Measurements from ENCODE around the gene TMC2.

DNA sequence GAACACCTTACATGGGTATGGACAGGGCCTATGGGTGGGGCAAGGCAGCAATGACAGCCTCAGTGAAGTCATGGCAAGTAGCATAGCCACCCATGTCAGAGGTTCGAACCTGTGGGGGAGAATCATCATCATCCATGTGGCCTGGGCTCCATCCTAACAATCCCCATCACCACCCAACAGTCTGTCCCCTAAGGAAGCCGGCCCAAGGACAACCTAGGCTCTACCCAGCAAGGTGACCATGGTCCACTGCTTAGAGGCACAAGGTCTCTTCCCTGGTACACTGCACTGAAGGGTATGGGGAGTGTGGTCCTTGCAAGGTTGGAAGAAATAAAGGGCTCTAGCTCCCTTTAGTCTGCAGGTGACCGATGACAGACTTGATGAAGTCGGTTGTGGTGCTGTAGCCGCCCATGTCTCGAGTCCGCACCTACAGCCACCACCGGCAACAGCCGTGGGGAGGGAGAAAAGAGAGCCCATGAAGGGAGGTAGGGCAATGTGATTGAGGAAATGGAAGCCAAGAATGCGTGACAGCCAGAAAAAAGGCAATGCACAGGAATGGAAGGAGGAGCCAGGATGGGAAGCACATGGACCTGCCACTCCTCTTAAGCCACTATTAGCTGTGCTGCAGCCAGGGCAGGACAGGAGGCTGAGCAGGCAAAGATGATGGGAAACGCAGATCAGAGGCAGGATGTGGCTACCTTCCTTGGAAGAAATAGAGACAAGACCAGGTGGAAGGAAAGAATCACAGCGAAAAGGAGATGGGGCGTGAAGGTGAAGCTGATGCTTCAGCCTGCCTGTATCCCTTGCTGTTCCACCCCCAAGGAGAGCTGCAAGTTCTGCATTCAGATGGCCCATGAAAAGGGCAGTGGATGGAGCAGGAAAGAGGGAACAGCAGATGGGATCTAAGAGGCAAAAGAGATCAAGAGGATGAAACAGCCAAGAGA, 122.3 kb downstream of the TMC2 start:
- TF ChIP-seq, protein P1, sequence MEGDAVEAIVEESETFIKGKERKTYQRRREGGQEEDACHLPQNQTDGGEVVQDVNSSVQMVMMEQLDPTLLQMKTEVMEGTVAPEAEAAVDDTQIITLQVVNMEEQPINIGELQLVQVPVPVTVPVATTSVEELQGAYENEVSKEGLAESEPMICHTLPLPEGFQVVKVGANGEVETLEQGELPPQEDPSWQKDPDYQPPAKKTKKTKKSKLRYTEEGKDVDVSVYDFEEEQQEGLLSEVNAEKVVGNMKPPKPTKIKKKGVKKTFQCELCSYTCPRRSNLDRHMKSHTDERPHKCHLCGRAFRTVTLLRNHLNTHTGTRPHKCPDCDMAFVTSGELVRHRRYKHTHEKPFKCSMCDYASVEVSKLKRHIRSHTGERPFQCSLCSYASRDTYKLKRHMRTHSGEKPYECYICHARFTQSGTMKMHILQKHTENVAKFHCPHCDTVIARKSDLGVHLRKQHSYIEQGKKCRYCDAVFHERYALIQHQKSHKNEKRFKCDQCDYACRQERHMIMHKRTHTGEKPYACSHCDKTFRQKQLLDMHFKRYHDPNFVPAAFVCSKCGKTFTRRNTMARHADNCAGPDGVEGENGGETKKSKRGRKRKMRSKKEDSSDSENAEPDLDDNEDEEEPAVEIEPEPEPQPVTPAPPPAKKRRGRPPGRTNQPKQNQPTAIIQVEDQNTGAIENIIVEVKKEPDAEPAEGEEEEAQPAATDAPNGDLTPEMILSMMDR (IDR thresholded peaks at IDR 0.05), result no peak
- TF ChIP-seq POLR2A (IDR thresholded peaks at IDR 0.05) (no peak), POLR2AphosphoS5 (IDR thresholded peaks at IDR 0.05) (no peak)

Measured in upper lobe of left lung (tissue), 4 donors.